Skin of body (tissue), 2 donors: ENCODE results near the gene TMPRSS7. TPM values are rescaled to one million over a fixed set of nuclear protein-coding genes. Genes with fewer than 3 reads are reported as not detected.
"Not testable (repeated sequence)": the region's sequence is repeated elsewhere in the genome, so short reads cannot be mapped to it uniquely, and the experiment has no call there.

ENCODE experiments used
- DNase-seq: peaks from one replicate; lab custom pipeline; 2025; lab: John Stamatoyannopoulos, UW
- total RNA-seq: library from RNA; depleted of rRNA; stranded (reverse); fragments of >200 nt; gene quantifications from one replicate; pipeline ENCODE4 v1.2.3, GENCODE V29; 2014

Gene TMPRSS7
- total RNA-seq, 1 donor from 2014 or later, result not detected

DNA sequence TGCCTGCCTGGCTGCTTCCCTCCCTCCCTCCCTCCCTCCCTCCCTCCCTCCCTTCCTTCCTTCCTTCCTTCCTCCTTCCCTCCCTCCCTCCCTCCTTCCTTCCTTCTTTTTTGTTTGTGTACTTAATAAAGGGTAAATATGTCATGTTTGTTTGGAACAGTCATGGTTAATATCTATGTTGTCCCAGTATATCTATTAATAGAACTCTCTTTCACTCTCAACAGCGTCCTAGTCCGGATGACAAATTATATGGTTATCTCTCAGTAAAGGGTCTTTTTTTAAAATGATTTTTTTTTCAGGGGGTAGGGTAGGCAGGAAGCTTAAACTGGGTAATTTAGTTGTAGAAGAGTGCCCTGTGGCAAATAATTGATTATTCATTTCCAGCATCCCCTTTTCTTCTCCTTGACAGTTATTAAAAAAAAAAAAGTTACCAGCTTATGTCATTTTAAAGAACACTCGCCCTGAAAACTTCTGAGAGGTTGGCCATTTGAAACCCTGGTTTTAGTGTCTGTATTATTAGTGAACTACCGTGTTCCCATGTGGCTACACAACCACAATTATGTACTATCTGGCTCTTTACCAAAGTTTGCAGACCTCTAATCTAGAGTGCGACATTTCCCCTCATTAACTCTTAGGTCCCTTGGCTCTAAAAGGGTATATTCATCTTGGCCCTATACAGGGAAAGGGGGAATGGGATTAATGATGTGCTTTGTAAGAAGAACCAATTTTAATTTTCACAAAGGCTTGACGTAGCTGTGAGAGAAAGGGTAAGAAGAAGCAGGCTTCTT is 22.1 kb upstream of the TMPRSS7 start:
- no peak for DNase-seq

GRCh38 chr3:112013058-112013783 is 21.3 kb upstream of the TMPRSS7 start:
- DNase-seq, result peak; percentile 40

- no peak for DNase-seq
Measured at GRCh38 chr3:112013784-112014143, 20.8 kb upstream of the TMPRSS7 start.

- no peak for DNase-seq
Measured at GRCh38 chr3:112017091-112017490, 17.4 kb upstream of the TMPRSS7 start.

DNA sequence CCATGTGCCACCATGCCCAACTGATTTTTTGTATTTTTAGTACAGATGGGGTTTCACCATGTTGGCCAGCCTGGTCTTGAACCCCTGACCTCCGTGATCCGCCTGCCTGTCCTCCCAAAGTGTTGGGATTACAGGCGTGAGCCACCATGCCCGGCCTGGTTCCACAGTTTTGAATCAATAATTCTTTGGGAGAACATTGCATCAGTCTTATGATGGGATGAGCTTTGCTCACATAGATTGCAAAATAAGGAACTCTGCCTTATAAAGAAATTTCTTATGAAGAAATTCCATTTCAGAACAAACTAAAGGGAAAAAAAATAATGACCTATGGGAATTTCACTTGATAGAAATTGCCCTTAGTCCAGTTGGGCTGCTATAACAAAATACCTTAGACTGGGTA is 15.8 kb upstream of the TMPRSS7 start:
- no peak for DNase-seq

- DNase-seq, result no peak
Measured at GRCh38 chr3:112019716-112020115, 14.8 kb upstream of the TMPRSS7 start.

DNA sequence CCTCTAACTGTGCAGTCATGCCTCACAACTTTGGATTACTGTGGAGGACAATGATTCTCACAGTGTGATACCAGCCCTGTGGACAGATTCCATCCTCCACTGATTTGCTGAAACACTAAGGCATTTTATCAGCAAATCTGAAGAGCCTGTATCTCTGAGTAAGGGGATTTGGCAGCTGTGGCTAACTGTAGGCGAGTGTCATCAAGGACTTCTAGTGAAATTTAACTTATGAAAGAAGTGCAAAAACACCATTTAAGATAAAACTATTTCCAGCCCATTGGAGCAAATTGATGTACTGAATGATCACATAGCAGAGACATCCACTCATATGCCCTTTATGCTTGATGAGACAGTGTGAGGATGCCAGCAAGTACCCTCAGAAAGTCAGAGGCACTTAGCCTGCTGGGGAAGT is 13.9 kb upstream of the TMPRSS7 start:
- DNase-seq, result no peak

- DNase-seq, result no peak
Measured at GRCh38 chr3:112027142-112027541, 7.4 kb upstream of the TMPRSS7 start.

DNA sequence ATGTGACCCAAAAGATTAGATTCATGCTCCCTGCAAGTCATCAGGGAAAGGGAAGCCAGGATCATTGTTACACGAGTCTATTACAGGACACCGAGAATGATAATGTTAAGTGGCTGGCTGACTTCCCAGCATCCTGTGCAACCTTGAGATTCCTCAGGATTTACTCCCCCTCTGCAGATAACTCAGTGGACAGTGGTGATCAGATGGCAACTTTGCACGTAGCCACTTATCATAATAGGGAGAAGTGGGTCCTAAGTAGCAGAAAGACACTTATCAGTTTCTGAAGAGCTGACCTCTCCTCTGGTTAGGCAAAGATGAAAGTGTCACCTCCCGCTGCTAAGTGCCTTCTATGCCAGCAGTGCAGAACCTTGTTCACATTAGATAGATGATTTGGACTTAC is 6.7 kb upstream of the TMPRSS7 start:
- no peak for DNase-seq

GRCh38 chr3:112030901-112031300 is 3.6 kb upstream of the TMPRSS7 start:
- no peak for DNase-seq

GRCh38 chr3:112032098-112032731 is 2.3 kb upstream of the TMPRSS7 start:
- DNase-seq, result no peak

GRCh38 chr3:112035241-112035640 is 705 bp downstream of the TMPRSS7 start:
- DNase-seq, result no peak

GRCh38 chr3:112037194-112037593 is 2.7 kb downstream of the TMPRSS7 start:
- not testable (repeated sequence) for DNase-seq

- no peak for DNase-seq
Measured at GRCh38 chr3:112038863-112039262, 4.3 kb downstream of the TMPRSS7 start.

DNA sequence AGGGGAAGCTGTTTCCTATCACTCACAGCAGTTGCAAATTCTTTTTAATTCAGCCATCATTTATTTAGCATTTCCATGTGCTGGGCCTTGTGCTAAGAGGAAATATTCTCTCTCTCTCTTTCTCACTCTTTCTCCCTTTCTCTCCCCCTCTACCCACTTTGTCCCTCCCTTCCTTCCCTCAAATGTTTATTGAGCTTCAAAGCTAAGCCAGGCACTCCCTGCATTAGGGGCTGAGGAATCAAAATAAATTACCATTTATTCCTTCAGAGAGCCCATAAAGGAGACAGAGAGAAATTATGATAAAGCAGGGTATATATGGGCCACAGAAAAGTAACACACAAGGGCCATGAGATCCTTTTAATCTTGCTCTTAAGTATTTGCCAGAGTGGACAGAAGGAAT is 6.8 kb downstream of the TMPRSS7 start:
- DNase-seq, result no peak

- no peak for DNase-seq
Measured at GRCh38 chr3:112042842-112043280, 8.3 kb downstream of the TMPRSS7 start.

DNA sequence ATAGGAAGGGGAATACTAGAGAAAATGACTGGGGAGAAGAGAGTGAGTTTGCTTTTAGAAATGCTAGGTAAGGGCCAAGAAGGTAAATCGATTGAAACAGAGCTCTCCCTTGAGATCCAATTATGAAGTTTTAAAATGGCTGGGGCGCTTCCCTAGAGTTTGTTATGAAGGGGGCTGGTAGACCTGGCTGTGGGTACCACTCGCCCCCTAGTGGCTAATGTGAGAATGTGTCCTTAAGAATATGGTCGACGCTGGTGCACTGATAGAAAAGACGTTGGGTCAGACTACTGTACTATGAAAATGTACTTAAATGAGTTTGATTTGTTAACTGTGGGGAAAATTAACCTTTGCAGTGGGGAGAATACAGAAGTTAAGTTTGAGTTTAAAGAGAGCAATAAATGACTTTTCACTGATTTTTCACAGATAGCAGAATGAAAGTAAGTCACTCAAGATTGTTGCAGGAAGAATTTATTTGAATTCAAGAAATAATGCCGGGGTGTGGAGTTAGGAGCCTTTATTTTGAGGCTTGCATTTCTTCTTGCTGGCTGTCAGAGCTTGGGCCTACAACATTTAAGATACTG is 9.2 kb downstream of the TMPRSS7 start:
- peak; percentile 22 for DNase-seq

GRCh38 chr3:112046599-112046998 is 12.1 kb downstream of the TMPRSS7 start:
- DNase-seq, result no peak

- no peak for DNase-seq
Measured at GRCh38 chr3:112047264-112047663, 12.7 kb downstream of the TMPRSS7 start.

GRCh38 chr3:112048911-112049310 is 14.4 kb downstream of the TMPRSS7 start:
- DNase-seq, result no peak

DNA sequence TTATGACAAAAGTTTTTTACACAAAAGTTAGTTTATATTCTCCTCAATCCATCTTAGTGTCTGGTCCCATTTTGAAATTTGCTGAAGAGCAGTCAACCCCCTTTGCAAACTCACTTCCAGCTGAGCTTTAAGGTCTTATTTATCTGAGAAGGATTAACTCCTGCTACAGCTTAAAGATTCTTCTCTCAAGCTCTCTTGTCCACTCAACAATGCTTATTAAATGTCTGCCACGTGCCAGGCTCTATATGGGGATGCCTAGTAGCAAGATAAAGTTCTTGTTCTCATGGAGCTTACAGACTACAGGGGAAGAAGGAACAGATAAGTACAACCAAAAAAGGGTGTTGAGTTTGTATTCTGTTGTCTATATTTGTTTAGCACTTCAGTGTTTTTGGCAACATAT is 18.7 kb downstream of the TMPRSS7 start:
- DNase-seq, result no peak

GRCh38 chr3:112056451-112056929 is 22.0 kb downstream of the TMPRSS7 start:
- no peak for DNase-seq
